ENCODE results near the gene NECTIN4. TPM values are rescaled to one million over a fixed set of nuclear protein-coding genes. Genes with fewer than 3 reads are reported as not detected.

Gene NECTIN4
- total and polyA plus RNA-seq, 2 of the 13 experiments (the other 11 are each of a cell fraction or from before 2014, with no cell fraction given): 5.9 to 12.4 TPM

DNA sequence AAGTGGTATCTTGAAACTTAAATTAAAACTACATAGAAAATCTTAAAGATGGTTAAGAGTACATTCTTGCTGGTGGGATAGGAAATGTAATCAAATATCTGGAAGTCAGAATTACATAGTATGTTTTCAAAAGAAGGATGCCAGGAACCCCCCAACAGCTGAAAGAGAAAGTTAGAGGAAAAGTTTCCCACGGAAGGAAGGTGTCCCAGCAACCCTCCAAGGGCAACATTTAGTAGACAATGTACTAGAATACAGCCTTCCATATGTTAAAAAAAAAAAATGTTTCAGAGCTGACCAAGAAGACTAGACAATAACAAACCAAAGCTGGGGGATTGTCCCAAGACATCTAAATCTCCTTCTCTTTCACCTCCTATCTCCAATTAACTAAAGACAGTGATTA lies 40.9 kb upstream of the NECTIN4 start:
- in situ Hi-C loops (cut with HindIII; ENCODE audit: extremely low pct_ligation_motif_present, low pct_unique_long_range_greater_than_20kb): no loop called here
- no peaks in the 10 kb centered on the region; a peak in 1 of 5 replicates for H3K27me3 ChIP-seq (ENCODE audit: control insufficient read depth in 1 of 2, insufficient read depth in 2 of 2, low read length in 2 of 2)
- DNase-seq (ENCODE audit: low spot score): no peak
- peaks cover 27% of the 10 kb centered on the region for H3K4me1 ChIP-seq (ENCODE audit: insufficient read depth, low read length)
- ATAC-seq: no peak
- no peaks in the 10 kb centered on the region for H4K20me1 ChIP-seq (ENCODE audit: insufficient read depth, low read length)
- 88% methylated on average over 1 of the region's 1 CpG for WGBS (ENCODE audit: low lambda C conversion rate)
- H2AFZ ChIP-seq (ENCODE audit: low read length): no peak overlapping the region
- H3K27ac ChIP-seq (ENCODE audit: extremely low read length, insufficient read depth, low read length): no peak overlapping the region
- no peaks in the 10 kb centered on the region for H3K9me3 ChIP-seq (ENCODE audit: low read length)
- no TSS peak for BruUV-seq (replicated peaks)
- FAIRE-seq: no peak
- H3K9ac ChIP-seq (ENCODE audit: insufficient read depth, low read depth, low read length): no peak overlapping the region
- H3K4me2 ChIP-seq (ENCODE audit: low read depth, low read length): no peak overlapping the region
- no peak overlapping the region for H3K4me3 ChIP-seq (replicated peaks in 1 of 3; ENCODE audit: insufficient read depth in 1 of 3, low read depth in 2 of 3, low read length in 3 of 3)
- peaks cover 40% of the 10 kb centered on the region for H3K79me2 ChIP-seq (ENCODE audit: insufficient read depth, low read length)
- POLR2A ChIA-PET: no interaction called here
- TF ChIP-seq ZNF616 (CRISPR knock-in tag; IDR thresholded peaks at IDR 0.05; ENCODE audit: low read depth): no peak
- TF ChIP-seq ZNF672 (CRISPR knock-in tag; IDR thresholded peaks at IDR 0.05): no peak
- TF ChIP-seq SRSF1 (optimal IDR thresholded peaks at IDR 0.05; ENCODE audit: low read depth, low read length): no peak
- TF ChIP-seq, protein P1, sequence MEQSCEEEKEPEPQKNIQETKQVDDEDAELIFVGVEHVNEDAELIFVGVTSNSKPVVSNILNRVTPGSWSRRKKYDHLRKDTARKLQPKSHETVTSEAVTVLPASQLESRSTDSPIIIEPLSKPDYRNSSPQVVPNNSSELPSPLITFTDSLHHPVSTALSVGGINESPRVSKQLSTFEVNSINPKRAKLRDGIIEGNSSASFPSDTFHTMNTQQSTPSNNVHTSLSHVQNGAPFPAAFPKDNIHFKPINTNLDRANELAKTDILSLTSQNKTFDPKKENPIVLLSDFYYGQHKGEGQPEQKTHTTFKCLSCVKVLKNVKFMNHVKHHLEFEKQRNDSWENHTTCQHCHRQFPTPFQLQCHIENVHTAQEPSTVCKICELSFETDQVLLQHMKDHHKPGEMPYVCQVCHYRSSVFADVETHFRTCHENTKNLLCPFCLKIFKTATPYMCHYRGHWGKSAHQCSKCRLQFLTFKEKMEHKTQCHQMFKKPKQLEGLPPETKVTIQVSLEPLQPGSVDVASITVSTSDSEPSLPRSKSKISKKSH (CRISPR knock-in tag; IDR thresholded peaks at IDR 0.05; ENCODE audit: borderline replicate concordance): no peak
- TF ChIP-seq, protein P2, sequence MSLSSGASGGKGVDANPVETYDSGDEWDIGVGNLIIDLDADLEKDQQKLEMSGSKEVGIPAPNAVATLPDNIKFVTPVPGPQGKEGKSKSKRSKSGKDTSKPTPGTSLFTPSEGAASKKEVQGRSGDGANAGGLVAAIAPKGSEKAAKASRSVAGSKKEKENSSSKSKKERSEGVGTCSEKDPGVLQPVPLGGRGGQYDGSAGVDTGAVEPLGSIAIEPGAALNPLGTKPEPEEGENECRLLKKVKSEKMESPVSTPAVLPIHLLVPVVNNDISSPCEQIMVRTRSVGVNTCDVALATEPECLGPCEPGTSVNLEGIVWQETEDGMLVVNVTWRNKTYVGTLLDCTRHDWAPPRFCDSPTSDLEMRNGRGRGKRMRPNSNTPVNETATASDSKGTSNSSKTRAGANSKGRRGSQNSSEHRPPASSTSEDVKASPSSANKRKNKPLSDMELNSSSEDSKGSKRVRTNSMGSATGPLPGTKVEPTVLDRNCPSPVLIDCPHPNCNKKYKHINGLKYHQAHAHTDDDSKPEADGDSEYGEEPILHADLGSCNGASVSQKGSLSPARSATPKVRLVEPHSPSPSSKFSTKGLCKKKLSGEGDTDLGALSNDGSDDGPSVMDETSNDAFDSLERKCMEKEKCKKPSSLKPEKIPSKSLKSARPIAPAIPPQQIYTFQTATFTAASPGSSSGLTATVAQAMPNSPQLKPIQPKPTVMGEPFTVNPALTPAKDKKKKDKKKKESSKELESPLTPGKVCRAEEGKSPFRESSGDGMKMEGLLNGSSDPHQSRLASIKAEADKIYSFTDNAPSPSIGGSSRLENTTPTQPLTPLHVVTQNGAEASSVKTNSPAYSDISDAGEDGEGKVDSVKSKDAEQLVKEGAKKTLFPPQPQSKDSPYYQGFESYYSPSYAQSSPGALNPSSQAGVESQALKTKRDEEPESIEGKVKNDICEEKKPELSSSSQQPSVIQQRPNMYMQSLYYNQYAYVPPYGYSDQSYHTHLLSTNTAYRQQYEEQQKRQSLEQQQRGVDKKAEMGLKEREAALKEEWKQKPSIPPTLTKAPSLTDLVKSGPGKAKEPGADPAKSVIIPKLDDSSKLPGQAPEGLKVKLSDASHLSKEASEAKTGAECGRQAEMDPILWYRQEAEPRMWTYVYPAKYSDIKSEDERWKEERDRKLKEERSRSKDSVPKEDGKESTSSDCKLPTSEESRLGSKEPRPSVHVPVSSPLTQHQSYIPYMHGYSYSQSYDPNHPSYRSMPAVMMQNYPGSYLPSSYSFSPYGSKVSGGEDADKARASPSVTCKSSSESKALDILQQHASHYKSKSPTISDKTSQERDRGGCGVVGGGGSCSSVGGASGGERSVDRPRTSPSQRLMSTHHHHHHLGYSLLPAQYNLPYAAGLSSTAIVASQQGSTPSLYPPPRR (CRISPR knock-in tag; IDR thresholded peaks at IDR 0.05; ENCODE audit: borderline replicate concordance): no peak
- TF ChIP-seq KDM1A (CRISPR knock-in tag; IDR thresholded peaks at IDR 0.05): no peak
- peaks cover 5 to 26% of the 10 kb centered on the region in 2 experiments; a peak in 4 of 5 replicates for H3K36me3 ChIP-seq (replicated peaks in 1 of 2; ENCODE audit: control insufficient read depth in 1 of 2, insufficient read depth in 2 of 2, low read length in 2 of 2)
- intact Hi-C loops (cut with micrococcal nuclease; ENCODE audit: unreplicated experiment): loop anchor here (10.0 kb wide), 1 partner anchor 135 kb away; no protein-coding TSS in a partner anchor
- CTCF ChIA-PET (ENCODE audit: low intra/inter-chr PET ratio, low total read pairs): no interaction called here

All from HepG2 (cell line).